ENCODE results near the gene TMA7.

DNA sequence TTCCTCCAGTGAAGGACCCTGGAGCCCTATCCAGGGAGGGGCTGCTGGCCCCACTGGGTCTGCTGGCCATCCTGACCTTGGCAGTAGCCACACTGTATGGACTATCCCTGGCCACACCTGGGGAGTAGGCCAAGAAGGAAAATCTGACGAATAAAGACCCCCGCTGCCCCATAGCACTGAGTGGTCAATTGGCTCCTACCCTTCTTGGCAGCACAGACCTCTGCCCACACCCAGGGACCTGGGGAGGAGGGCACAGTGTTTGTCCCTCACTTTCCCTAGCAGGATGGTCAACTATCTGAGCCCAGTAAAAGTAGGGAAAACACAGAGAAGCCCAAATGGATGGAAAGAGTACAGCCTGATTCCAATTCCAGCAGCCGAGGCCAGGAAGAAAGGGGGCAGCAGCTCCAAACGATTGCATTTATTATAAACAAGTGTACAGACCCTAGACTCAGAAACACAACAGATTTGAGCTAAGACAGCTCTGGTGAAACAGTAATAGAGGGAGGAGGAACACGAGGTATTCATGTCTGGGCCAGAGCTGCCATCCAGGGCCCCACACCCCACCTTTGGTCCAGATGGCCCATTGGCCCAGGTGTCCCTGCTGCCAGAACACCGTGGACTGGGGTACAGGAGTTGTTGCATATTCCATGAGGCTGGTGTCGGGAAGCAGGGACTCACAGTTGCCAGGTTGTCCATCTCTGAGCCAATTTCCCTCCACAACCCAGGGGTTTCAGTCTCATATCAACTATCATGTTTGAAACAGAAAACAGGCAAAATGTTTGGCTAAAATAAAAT lies 27.6 kb downstream of the TMA7 start:
- TF ChIP-seq CTCF (conservative IDR thresholded peaks at IDR 0.05; ENCODE audit: low read depth, low read length), result no peak
- no peak for TF ChIP-seq EZH2 (IDR thresholded peaks at IDR 0.05; ENCODE audit: borderline replicate concordance, low read depth, low read length, poor library complexity, severe bottlenecking)
